Measurements from ENCODE around the gene NDST3.

The NDST3 gene

DNA sequence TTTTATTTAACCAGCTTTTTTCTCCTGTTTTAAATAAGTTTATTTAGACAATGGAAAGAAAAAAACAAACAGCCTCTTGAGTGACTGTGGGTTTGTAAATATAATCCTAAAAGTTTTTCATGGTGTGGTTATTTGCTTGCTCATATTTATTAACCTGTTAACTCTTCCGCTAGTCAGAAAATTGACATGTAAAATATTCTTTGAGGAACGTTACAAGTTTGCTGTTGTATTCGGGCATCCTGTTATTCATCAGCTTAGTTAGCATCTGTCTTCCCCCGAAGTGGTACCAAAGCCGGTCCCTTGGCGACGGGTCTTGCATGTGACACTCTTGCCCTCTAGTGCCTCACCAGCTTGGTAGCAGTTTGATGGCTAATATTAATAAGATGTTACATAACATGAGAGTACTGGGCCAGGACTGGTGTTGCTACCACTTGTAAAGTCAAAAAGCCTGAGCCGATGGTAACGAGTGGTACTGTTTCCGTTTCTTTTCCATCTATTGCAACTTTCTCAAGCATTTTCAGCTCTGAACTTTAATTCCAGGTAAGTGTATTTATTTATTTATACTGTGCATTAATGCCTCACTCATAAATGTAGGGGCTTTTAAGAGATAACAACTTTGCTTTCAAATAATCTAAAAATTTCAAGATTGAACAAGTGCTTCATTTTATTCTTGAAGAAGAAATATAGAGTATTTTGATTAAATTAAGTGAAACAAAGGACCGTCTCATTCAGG is at the start of gene NDST3:
NDST3 (plus strand) TSS at position 434 of the 733 bp plus-strand sequence. CDS start 19,425 bp downstream, outside the sequence.
- DNase-seq (ENCODE audit: low read depth) = no peak

GRCh38 chr4:117986321-117986720 is 48.0 kb upstream of the NDST3 start:
- DNase-seq (ENCODE audit: low read depth) = no peak

GRCh38 chr4:117987464-117987863 is 46.8 kb upstream of the NDST3 start:
- no peak for DNase-seq (ENCODE audit: low read depth)

GRCh38 chr4:117996891-117997290 is 37.4 kb upstream of the NDST3 start:
- no peak for DNase-seq (ENCODE audit: low read depth)

GRCh38 chr4:118004088-118004487 is 30.2 kb upstream of the NDST3 start:
- no peak for DNase-seq (ENCODE audit: low read depth)

GRCh38 chr4:118005883-118006282 is 28.4 kb upstream of the NDST3 start:
- DNase-seq (ENCODE audit: low read depth) = no peak

DNA sequence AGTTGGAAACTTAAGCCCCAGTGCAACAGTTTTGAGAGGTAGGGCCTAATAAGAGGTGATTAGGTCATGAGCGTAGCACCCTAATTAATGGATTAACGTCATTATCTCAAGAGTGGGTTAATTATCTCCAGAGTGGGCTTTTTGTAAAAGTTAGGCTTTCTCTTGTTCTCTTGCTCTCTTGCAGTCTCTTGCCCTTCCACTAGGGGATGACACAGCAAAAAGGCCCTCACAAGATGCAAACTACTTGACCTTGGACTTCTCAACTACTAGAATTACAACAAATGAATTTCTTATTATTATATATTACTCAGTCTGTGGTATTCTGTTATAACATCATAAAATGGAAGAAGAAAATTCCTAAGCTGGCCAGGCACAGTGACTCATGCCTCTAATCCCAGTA is 22.1 kb upstream of the NDST3 start:
- DNase-seq (ENCODE audit: low read depth) = no peak

DNA sequence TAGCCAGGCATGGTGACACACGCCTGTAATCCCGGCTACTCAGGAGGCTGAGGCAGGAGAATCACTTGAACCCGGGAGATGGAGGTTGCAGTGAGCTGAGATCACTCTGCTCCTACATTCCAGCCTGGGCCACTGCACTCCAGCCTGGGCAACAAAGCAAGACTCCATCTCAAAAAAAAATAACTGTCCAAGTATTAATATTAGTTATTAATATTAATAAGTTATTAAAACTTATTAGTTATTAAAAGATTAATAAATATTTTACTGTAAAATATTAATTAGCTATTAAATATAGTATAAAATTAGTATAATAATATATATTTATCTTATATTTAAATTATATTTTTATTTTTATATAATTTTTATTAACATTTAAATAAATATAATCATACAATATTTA is 19.5 kb upstream of the NDST3 start:
- no peak for DNase-seq (ENCODE audit: low read depth)

GRCh38 chr4:118018381-118019145 is 15.7 kb upstream of the NDST3 start:
- no peak for DNase-seq (ENCODE audit: low read depth)

- no peak for DNase-seq (ENCODE audit: low read depth)
These were observed 7.5 kb upstream of the NDST3 start for GRCh38 chr4:118026806-118027205.

- DNase-seq (ENCODE audit: low read depth) = no peak
These were observed 5.1 kb upstream of the NDST3 start for GRCh38 chr4:118029224-118029623.

- DNase-seq (ENCODE audit: low read depth) = no peak
These were observed 1.6 kb upstream of the NDST3 start for GRCh38 chr4:118032691-118033090.

DNA sequence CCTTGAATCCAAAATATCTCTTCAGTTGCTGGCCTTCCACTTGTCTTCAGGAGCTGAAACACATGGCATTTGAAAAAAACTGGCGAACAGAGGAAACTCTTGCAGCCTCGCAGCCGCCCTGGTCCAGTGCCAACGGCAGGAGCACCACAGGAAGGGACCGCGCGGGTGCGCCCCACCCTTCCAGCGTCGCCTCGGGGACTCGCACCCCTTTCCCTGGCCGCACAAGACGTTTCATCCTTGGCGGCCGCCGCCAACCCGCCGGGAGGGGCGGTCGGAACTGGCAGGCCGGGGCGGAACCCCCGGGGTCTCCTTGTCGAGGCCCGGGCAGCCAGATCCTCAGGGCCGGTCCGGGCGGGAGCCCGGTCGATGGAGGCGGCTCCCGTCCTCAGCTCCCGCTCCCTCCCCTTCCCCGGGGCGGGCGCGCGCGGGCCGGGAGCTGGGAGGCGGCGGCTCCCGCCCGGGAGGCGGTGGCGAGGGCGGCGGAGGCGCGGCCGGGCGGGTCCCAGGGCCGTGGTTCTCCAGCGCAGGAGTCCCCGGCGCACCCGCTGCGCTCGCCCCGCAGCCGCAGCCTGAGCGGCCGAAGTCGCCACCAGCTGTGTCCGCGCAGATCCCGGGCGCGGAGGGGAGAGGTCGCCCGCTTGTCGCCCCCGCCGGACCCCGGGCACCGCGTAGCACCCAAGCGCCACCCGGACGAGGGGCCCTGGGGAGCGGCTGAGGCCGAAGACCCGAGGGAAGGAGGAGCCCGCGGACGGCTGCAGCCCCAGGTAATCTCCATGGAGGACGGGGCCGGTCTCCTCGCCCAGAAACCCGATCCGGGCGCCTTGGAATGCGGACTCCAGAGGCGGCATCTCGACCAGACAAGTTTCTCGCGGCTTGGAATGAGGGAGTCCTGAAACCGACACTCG is 886 bp upstream of the NDST3 start:
- no peak for DNase-seq (ENCODE audit: low read depth)

DNA sequence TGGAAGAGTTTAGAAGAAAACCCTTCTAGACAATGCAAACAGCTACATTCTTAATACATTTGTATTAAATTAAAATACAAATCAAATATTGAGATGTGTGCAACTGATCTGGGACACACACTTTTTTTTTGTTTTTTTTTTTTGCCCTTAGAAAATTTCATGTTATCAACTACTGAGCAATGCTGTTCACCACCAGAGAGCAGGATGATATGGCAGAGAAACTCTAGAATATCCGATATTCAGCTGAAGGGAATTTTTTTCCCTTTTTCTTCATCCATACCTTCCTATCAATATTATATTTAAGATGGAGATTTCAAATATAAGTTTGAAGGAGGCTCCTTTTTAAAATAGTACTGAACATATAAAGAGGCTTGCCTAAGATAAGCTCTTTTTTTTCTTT is 1.0 kb downstream of the NDST3 start:
- no peak for DNase-seq (ENCODE audit: low read depth)

DNA sequence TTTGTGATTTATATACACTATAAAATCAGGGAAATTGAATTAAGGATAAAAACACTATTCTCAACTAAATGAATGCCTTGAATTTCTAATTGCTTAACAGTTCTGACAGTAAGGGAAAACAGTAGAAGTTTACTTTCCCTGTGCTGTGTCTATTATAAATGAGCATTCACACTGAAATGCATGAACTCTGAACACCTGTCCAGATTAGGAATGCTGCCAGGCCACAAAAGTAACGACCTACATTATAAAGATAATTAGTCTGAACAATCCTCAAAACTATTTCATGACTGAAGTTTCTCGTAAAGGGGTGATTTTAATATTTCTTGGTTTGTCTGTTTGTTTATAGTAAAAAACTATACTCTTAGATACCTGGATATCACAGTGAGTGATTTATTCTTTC is 2.0 kb downstream of the NDST3 start:
- DNase-seq (ENCODE audit: low read depth) = no peak

GRCh38 chr4:118037955-118038354 is 3.7 kb downstream of the NDST3 start:
- DNase-seq (ENCODE audit: low read depth) = no peak

DNA sequence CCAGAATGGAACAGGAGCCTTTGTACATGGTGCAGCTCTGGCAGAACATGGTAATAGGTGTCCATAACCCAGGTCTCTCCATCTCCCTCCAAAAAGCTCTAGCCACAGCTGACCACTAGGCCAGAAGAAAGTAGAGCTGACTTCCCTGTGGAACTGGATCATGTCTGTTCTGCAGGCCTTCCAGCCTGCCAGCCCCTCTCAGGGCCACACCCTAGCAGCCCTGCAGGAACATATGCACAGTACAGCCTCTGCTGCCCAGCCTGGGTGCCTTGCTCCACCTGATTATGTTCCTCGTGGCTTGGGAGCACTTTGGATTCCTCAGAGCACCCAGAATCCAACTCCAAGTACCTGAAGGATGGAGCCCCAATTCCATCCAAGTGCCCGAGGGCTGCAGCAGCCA is 12.0 kb downstream of the NDST3 start:
- no peak for DNase-seq (ENCODE audit: low read depth)

- DNase-seq (ENCODE audit: low read depth) = no peak
These were observed 12.8 kb downstream of the NDST3 start for GRCh38 chr4:118047043-118047442.

DNA sequence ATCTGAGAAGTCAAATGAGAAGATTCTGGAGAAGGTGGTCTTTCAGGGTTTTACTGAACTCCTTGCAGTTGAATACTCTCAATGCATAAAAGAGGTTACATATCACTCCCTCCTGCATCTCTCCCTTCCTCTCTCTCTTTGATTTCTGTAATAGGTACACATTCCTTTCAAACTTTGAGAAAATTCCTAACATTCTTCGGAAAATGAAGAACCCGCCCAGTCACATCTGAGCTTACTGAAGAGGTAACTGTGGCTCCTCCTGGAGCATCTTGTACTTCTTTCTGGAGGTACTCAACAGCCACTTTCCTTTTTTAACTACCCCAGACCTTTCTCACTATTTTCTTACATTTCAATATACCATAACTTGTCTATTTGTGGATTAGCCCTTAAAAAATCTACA is 24.7 kb downstream of the NDST3 start:
- DNase-seq (ENCODE audit: low read depth) = no peak

DNA sequence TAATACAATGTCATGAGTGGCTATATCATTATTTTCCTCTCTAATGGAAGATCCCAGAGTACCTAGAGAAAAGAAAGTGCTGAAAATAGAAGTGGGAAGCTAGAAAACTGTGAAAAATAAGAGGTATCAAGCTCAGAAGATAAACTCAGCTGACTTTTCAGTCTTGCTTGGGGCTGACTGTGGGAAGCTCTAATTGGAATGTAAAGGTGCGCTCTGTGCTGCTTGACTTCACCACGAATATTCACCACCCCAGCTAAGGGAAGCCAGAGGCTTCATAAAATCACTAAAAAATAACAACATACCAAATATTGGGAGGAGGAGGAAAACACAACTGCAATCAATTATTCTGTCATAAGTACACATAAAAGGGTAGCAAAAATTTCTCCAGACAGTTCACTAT is 25.1 kb downstream of the NDST3 start:
- DNase-seq (ENCODE audit: low read depth) = no peak

DNA sequence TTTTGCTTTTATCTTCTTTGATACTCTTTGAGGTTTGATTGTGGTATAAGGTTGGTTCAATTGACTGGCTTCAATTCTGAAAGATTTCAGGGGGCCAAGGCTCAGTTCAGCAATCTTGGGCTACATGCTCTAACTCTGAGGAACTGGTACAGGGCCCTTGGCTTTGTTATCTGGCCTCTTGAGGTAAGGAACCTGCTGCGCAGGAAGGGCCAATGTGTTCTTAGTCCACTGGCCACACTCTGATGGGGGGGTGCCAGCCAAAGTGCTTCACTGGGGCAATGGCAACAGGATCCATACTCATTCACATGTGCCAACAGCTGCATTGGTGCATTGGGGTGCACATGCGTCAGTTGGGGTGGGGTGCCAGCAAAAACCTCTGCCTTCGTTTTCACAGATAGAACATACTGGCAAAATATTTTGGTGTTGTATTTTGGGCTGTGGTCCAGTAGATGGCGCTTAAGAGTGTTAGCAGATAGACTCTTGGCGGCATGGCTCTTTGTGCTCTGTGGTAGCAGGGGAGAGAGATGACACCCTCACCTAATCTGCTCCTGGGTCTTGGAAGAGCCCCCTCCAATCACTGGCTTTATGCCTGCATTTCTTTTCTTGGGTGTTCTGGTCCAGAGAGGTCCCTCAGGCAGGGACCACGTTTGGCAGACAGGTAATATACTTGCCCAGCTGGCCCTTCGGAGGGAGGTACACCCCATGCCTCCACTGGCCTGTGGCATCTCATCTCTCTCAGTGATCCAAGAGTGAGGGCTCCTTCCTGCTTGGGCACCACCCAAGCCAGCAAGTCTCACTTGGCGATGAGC is 42.9 kb downstream of the NDST3 start:
- peak; percentile 5 for DNase-seq (ENCODE audit: low read depth)

DNA sequence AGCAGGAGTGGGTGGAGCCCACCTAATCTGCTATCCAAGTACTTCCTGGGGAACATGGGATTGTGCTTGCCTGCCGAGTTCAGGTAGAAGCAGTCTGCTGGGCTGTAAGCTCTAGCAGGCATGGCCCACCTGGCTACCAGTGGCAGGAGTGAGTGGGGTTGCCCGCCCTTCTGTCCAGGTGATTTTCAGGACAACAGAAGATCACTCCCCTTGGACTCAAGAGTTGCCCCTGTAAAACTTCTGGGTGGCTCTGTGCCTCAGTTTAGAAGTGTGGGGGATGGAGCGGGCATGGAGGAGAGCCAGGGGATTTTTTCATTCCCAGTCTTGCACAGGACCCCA is 43.5 kb downstream of the NDST3 start:
- no peak for DNase-seq (ENCODE audit: low read depth)
